Heart right ventricle (tissue), 16 donors: ENCODE measurements around the gene USP3. TPM values are rescaled to one million over a fixed set of nuclear protein-coding genes. Genes with fewer than 3 reads are reported as not detected.

ENCODE experiments used
- ATAC-seq, 8 donors: fragments of 200-7000 bp; cut with Tn5 transposase; one replicate each; pipeline ENCODE4 v1.9.1; 2020; ENCODE audit warnings: mild to moderate bottlenecking in 8 of 8, moderate library complexity in 8 of 8, moderate number of reproducible peaks in 1 of 8
- DNase-seq, 2 donors: peaks; one replicate each; pipeline ENCODE4 v3.0.0-alpha.2; 2020
- H3K27ac ChIP-seq, 10 donors: fragments of 200-600 bp; sonication (generic) in 2 of 10; one replicate each; pipeline versions ENCODE4 v1.5.0 to v1.8.0; 2020 to 2022; ENCODE audit warnings: mild to moderate bottlenecking in 3 of 10
- H3K27me3 ChIP-seq, 7 donors: fragments of 200-600 bp; one replicate each; pipeline ENCODE4 v1.8.0; 2021 to 2022; ENCODE audit warnings: mild to moderate bottlenecking in 2 of 7
- H3K36me3 ChIP-seq, 9 donors: fragments of 200-600 bp; sonication (generic) in 1 of 9; one replicate each; pipeline versions ENCODE4 v1.5.0 to v1.8.0; 2020 to 2022; ENCODE audit warnings: mild to moderate bottlenecking in 2 of 9
- H3K4me1 ChIP-seq, 9 donors: fragments of 200-600 bp; sonication (generic) in 1 of 9; one replicate each; pipeline versions ENCODE4 v1.5.0 to v1.8.0; 2020 to 2022; ENCODE audit warnings: mild to moderate bottlenecking in 4 of 9
- H3K4me3 ChIP-seq, 10 donors: fragments of 200-600 bp; sonication (generic) in 2 of 10; one replicate each; pipeline versions ENCODE4 v1.5.0 to v1.8.0; 2020 to 2022; ENCODE audit warnings: mild to moderate bottlenecking in 7 of 10, moderate library complexity in 2 of 10
- H3K9me3 ChIP-seq, 11 donors: fragments of 200-600 bp in 10 of 11; sonication (generic) in 2 of 11; one replicate each; pipeline versions ENCODE4 v1.5.0 to v1.8.0; 2013 to 2022; ENCODE audit warnings: mild to moderate bottlenecking in 2 of 11, control low read depth in 1 of 11, moderate library complexity in 1 of 11
- CTCF ChIP-seq, 9 donors: fragments of 200-600 bp; sonication (generic) in 2 of 9; IDR thresholded peaks; one replicate each; pipeline versions ENCODE4 v1.5.0 to v1.8.0; 2021 to 2022; ENCODE audit warnings: antibody characterized with exemption in 9 of 9, mild to moderate bottlenecking in 5 of 9, moderate library complexity in 1 of 9
- WGBS, 2 donors: extraction: QIAGEN DNeasy Blood & Tissue Kit; methylation state at CpG; one replicate each; pipeline ENCODE4 v1.1.7; 2013; ENCODE audit warnings: inconsistent platforms in 1 of 2; 5-methylcytosine and 5-hydroxymethylcytosine counted together
- intact Hi-C, 10 donors: fragments of 100-400 bp; cut with DNase I; formaldehyde crosslinking; loops; one replicate each; pipeline versions ENCODE4 v1.11.1 to v1.14.2; 2022
- polyA plus RNA-seq, 2 donors: library from polyadenylated mRNA; stranded (reverse); fragments of 200-250 nt; gene quantifications; one replicate each; pipeline ENCODE4 v1.2.3, GENCODE V29; 2013
- total RNA-seq, 10 donors: library from RNA; stranded (reverse); fragmentation: NEBNext Ultra II Directional in 3 of 10; extraction: Animal tissue kit (Norgen Biotek cat#: 25700) in 3 of 10; gene quantifications; one replicate each; pipeline versions ENCODE4 v1.2.1 to v1.2.4, GENCODE V29; 2021 to 2023
- donor health status: Arrhythmogenic right ventricular cardiomyopathy.
- donor health status: ischemic (EF 13 %, LVEDD 7.1; RV severe dilation, severe dysfunction).
- donor health status: healthy with polysubstance abuse.
- donor health status: DM: no; HTN: yes; CAD: no.
- donor health status: DM: no; HTN: no; CAD: no.
- donor health status: ischemic (EF 25% LVEDD 6.9; RV normal size, moderate dysfunction).
- donor health status: ischemic (EF 25% LVEDD 5.7; RV mildly dilated, moderate dysfunction).
- donor health status: healthy.
- donor health status: DM: yes; HTN: yes; CAD: no.
- donor health status: Ischemic cardiomyopathy.
- donor health status: ischemic (EF 35%, LVEDD 5.7; RV mildly dilated, moderate dysfunction).
- donor health status: nonischemic (EF 11% LVEDD 7.7; RV severe dilation, severe dysfunction).
- donor health status: DM: yes; HTN: yes; CAD: no.
- donor health status: PGD.
- donor health status: ischemic (EF 29% LVEDD 5.4; RV normal size, mild dysfunction).
- donor health status: nonischemic (EF 23%, LVEDD 6.1; RV moderate dilation, normal function).

Gene USP3
- total and polyA plus RNA-seq, 12 donors: 8.4 to 23.7 (median 16.6) TPM

- H3K27me3 ChIP-seq: no peaks in the 10 kb centered on the region
- no peaks in the 10 kb centered on the region for H3K9me3 ChIP-seq
- H3K4me3 ChIP-seq: no peak overlapping the region
- 94 to 97% methylated on average over 2 of the region's 2 CpGs for WGBS, 2 donors
- no peak overlapping the region for H3K27ac ChIP-seq
- peaks cover 0 to 39% (median 23%) of the 10 kb centered on the region in 9 donors for H3K4me1 ChIP-seq
- DNase-seq (no peak), ATAC-seq (no peak)
- peaks cover 0 to 50% (median 13%) of the 10 kb centered on the region in 9 donors for H3K36me3 ChIP-seq
- intact Hi-C loops: loop anchor here in 2 of 10 donors (5.0 to 10.0 kb wide), 2 partner anchors 47 to 50 kb away; partner anchors contain the start of gene USP3 (in 1 of the 2)
- no peak for TF ChIP-seq CTCF (IDR thresholded peaks at IDR 0.05)
These were observed 50.0 kb downstream of the USP3 start for GRCh38 chr15:63554337-63554927.

DNA sequence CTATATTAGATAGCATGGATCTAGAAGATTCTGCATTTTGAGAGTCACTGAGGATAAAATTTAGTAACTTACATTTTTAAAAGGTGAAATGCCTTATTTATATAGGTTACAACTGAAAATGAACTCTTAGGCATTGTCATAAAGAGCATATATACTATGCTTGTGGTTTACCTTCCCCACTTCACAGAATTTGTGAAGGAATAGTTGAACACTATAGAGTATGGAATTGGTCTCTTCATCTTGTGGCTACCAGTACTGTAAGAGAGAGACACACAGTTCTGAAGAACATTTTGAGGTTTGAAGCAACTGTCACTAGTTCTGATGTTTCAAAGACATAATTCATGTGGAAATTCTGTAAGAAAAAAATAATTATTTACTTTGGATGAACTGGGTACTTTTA lies 51.1 kb downstream of the USP3 start:
- Histone ChIP-seq H3K27ac (no peak overlapping the region), H3K27me3 (no peaks in the 10 kb centered on the region), H3K4me1 (peaks cover 0 to 39% (median 23%) of the 10 kb centered on the region in 9 donors), H3K4me3 (no peak overlapping the region), H3K36me3 (peaks cover 0 to 60% (median 13%) of the 10 kb centered on the region in 9 donors), H3K9me3 (no peaks in the 10 kb centered on the region)
- no peak for DNase-seq
- ATAC-seq: no peak
- intact Hi-C loops: loop anchor here in 3 of 10 donors (5.0 to 10.0 kb wide), 3 partner anchors 48 to 53 kb away; partner anchors contain the start of gene USP3 (in 2 of the 3)
- no peak for TF ChIP-seq CTCF (IDR thresholded peaks at IDR 0.05)

GRCh38 chr15:63556246-63556645 lies 51.9 kb downstream of the USP3 start:
- no peak for TF ChIP-seq CTCF (IDR thresholded peaks at IDR 0.05)
- no peak overlapping the region for H3K4me3 ChIP-seq
- H3K9me3 ChIP-seq: no peaks in the 10 kb centered on the region
- H3K27me3 ChIP-seq: no peaks in the 10 kb centered on the region
- peaks cover 0 to 68% (median 13%) of the 10 kb centered on the region in 9 donors for H3K36me3 ChIP-seq
- no peak overlapping the region for H3K27ac ChIP-seq
- peak in 1 of 8 donors; percentile 24 for ATAC-seq
- DNase-seq: no peak
- intact Hi-C loops: loop anchor here in 3 of 10 donors (5.0 to 10.0 kb wide), 3 partner anchors 49 to 54 kb away; partner anchors contain the start of gene USP3 (in 2 of the 3)
- WGBS, 2 donors: 54 to 58% methylated on average over 6 of the region's 6 CpGs
- H3K4me1 ChIP-seq: peaks cover 0 to 37% (median 23%) of the 10 kb centered on the region in 9 donors

- DNase-seq (no peak), ATAC-seq (no peak)
- intact Hi-C loops: loop anchor here in 3 of 10 donors (5.0 to 10.0 kb wide), 3 partner anchors 49 to 54 kb away; partner anchors contain the start of gene USP3 (in 2 of the 3)
- WGBS, 2 donors: 93 to 95% methylated on average over 7 of the region's 7 CpGs
- H3K27me3 ChIP-seq: no peaks in the 10 kb centered on the region
- peaks cover 0 to 73% (median 13%) of the 10 kb centered on the region in 9 donors for H3K36me3 ChIP-seq
- no peak overlapping the region for H3K27ac ChIP-seq
- H3K4me3 ChIP-seq: no peak overlapping the region
- H3K4me1 ChIP-seq: peaks cover 0 to 34% (median 23%) of the 10 kb centered on the region in 9 donors
- TF ChIP-seq CTCF (IDR thresholded peaks at IDR 0.05): no peak
- H3K9me3 ChIP-seq: no peaks in the 10 kb centered on the region
These were observed 52.3 kb downstream of the USP3 start for GRCh38 chr15:63556736-63557135.
